LoVo (cell line): Measurements from ENCODE around the gene EFCAB8.
"Not testable (repeated sequence)": the region's sequence is repeated elsewhere in the genome, so short reads cannot be mapped to it uniquely, and the experiment has no call there.

Experiments used
- DNase-seq: peaks from one replicate; pipeline ENCODE4 v3.0.0-alpha.2; 2016; ENCODE audit warnings: low spot score

The EFCAB8 gene

GRCh38 chr20:32959351-32960221, 100.9 kb downstream of the EFCAB8 start:
- no peak for DNase-seq

- DNase-seq: no peak
Measured at GRCh38 chr20:32960222-32960518, 101.4 kb downstream of the EFCAB8 start.

GRCh38 chr20:32960849-32961731, 102.4 kb downstream of the EFCAB8 start:
- DNase-seq: no peak

- no peak for DNase-seq
Measured at GRCh38 chr20:32962053-32962452, 103.3 kb downstream of the EFCAB8 start.

GRCh38 chr20:32962646-32963045, 103.9 kb downstream of the EFCAB8 start:
- DNase-seq: not testable (repeated sequence)

- DNase-seq: no peak
Measured at GRCh38 chr20:32963176-32963575, 104.5 kb downstream of the EFCAB8 start.

- DNase-seq: no peak
Measured at GRCh38 chr20:32964575-32964974, 105.9 kb downstream of the EFCAB8 start.

DNA sequence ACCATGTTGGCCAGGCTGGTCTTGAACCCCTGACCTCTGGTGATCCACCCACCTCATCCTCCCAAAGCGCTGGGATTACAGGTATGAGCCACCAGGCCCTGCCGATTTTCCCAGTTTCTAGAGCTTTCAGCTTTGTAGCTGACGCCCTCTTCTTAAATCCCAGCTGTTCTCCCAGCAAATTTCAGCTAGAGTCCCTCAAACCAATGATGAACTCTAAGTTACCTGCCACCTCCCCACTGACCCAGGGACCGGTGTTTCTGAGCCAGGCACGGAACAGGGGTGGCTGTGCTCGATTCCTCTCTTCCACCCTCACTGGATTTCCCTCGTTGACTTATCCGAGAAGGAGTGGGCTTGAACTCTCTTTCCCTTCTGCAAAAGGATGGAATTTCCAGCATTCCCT, 106.4 kb downstream of the EFCAB8 start:
- no peak for DNase-seq

- no peak for DNase-seq
Measured at GRCh38 chr20:32965581-32966373, 107.1 kb downstream of the EFCAB8 start.

GRCh38 chr20:32966382-32966781, 107.7 kb downstream of the EFCAB8 start:
- no peak for DNase-seq

GRCh38 chr20:32966881-32967781, 108.4 kb downstream of the EFCAB8 start:
- DNase-seq: no peak

GRCh38 chr20:32967961-32968457, 109.3 kb downstream of the EFCAB8 start:
- DNase-seq: no peak

- no peak for DNase-seq
Measured at GRCh38 chr20:32968478-32969241, 109.9 kb downstream of the EFCAB8 start.

DNA sequence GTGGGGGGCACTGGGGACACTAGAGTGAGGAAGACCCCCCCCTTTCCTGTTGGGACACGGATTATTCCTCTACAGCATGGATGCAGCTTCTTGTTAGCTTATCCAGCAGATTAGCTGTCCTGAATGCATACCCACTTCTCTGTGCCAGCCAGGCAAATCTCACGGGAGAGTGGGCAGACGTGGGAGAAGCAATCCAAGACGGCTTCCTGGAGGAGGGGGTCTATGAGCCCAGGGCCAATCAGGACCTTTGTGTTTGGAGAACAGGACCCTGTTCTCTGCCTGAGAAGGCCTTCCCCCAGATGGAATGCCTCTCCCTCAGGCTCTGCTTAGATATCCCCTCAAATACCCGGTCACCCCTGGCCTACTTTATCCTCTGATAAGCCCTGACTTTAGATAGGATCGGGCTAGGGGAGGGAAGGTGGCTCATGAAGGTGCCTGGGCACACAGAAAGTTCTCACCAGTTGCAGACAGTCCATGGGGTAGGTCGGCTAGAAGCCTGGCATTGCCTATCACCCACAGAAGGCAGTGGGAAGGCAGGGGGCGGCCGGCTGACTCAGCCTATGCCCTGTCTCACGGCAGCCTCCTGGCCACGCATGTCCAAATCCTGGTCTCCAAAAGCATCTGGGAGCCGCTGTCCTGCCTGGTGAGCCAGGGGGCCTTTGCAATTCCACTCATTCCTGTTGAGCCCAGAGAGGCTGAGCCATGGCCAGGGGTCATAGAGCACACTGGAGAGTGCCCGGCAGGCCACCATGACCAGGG, 110.8 kb downstream of the EFCAB8 start:
- DNase-seq: no peak

GRCh38 chr20:32970115-32970972, 111.6 kb downstream of the EFCAB8 start:
- no peak for DNase-seq

DNA sequence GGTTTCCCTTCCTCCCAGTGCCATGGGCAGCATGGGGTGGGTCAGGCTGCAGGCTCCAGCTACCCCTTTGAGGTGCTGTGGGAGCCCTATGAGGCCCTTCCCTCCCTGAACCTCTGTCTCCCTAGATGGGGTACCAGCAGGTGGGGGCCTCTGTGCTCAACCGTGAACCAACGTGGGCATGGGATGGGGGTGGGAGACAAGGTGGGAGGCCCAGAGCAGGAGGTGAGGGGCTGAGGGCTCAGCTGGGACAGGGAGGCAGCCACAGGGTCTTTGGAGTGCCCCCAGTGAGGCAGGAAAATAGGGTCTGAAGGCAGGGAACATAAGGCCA, 112.2 kb downstream of the EFCAB8 start:
- no peak for DNase-seq

GRCh38 chr20:32971703-32972161, 113.0 kb downstream of the EFCAB8 start:
- DNase-seq: no peak

GRCh38 chr20:32972181-32973076, 113.7 kb downstream of the EFCAB8 start:
- DNase-seq: no peak
